CD1c-positive myeloid dendritic cell (primary cell): ENCODE measurements around the gene IGFALS.
A peak's percentile ranks its signal among the peaks of the same experiment; 100 is the strongest.

ENCODE experiments used
- DNase-seq: peaks from one replicate; pipeline ENCODE4 v3.0.0-alpha.2; 2016; ENCODE audit errors: extremely low spot score

Gene IGFALS

GRCh38 chr16:1790261-1790610 lies 3.3 kb downstream of the IGFALS start:
- no peak for DNase-seq

DNA sequence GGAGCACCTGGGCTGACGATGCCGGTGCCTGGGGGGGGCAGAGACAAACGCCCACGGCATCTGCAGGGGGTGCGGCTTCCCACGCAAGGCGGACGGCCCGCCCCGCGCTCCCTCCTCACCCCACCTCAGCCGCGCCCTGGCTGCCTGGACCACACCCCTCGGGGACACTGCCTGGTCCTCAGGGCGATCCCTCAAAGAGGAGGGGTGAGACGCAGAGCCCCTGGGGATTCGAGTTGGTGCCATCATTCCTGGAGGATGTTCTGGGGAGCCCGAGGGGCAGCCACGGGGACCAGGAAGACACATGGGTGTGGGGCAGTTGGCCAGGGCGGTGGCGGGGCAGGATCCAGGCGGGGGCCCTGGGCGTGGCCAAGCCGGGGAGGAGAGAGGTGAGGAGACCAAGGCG lies 3.9 kb downstream of the IGFALS start:
- no peak for DNase-seq

DNA sequence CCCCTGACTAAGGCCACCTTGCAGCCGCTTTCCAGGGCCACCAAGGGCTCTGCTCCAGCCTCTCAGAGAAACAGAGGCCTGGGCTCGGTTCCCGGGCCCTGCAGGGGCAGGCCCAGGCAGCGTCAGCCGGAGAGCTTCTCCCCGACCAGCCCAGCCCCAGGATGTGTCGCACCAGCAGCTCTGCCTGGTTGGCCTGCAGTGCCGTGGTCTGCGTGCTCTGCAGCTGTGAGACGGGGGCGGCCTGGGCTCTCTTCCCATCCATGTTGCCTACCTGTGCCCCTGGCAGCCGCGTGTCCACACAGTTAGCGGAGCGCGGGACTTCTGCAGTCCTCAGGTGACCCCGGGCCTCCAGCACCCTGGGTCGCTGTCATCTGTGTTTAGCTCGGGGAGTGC lies 4.8 kb downstream of the IGFALS start:
- DNase-seq, result no peak

- no peak for DNase-seq
These were observed 5.3 kb downstream of the IGFALS start for GRCh38 chr16:1788095-1788707.

- DNase-seq, result no peak
These were observed 6.0 kb downstream of the IGFALS start for GRCh38 chr16:1787322-1788094.

DNA sequence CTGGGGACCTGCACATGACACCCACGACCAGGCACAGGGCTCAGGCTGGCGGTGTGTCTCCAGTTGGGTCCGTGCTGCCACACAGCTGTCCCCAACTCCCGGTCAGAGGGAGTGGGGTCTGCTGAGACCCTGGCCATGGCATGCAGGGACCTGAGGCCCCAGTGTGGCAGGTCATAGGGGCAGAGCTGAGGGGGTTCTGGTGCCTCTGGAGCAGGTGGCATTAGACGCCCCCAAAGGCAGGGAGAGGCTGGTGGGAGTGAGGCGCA lies 6.5 kb downstream of the IGFALS start:
- DNase-seq, result no peak

- no peak for DNase-seq
These were observed 7.1 kb downstream of the IGFALS start for GRCh38 chr16:1786242-1787055.

DNA sequence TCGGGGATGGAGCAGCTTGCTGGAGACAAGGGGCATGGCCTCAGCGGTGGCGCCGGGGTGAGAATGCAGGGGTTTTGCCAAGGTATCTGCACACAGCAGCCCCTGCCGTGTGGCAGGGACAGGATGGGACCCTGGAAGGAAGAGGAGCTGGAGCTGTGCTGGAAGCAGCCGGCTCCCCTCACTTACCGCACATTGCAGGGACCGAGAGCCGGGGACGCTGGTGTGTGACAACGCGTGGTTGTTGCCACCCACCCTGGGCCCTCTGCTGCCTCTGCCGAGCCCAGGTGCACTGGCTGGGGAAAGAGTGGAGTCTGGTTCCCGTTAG lies 7.7 kb downstream of the IGFALS start:
- no peak for DNase-seq

DNA sequence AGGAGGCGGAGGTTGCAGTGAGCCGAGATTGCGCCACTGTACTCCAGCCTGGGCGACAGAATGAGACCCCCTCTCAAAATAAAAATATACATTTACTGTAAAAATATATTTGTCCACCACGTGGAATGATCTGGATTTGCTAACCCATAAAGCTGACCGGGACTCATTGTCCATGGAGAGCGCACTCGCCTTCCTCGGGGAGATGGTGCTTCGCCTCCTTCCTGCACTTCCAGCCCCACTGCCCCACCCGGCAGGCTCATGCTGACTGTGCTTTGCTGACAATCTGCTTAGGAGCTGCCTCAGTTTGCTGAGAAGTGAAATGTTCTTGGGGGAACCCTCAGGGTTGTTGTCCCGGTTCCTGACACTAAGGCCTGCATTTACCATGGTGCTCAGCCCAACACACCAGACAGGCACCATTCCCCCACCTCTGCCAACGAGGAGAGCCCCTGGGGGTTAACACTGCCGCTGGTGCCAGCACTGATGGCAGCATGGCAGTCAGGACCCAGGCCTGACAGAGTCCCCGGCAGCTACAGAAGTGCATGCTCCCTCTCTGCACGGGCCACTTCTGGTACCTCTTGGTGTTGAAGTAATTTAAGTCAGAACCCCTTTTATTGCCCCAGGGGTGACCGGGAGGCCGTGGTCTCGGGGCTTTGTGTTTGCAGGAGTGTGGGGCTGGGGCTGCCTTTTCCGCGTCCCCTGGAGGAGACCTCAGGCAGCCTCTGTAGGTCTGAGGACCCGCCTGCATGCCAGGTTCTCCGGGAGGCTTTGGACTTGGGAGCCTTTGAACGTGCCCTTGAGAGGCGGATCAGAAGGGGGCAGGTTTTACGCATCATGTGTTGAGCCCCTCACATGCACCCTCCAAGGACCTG lies 8.3 kb downstream of the IGFALS start:
- DNase-seq, result no peak

- DNase-seq, result peak; percentile 100
These were observed 10.9 kb downstream of the IGFALS start, which contains the start of the genes NUBP2 and SPSB3 for GRCh38 chr16:1782408-1783264. NUBP2 (plus strand) TSS chr16:1782960; CDS start chr16:1783021, 61 bp downstream. SPSB3 (minus strand) TSS chr16:1782571; CDS start chr16:1781483, 1,088 bp downstream.

DNA sequence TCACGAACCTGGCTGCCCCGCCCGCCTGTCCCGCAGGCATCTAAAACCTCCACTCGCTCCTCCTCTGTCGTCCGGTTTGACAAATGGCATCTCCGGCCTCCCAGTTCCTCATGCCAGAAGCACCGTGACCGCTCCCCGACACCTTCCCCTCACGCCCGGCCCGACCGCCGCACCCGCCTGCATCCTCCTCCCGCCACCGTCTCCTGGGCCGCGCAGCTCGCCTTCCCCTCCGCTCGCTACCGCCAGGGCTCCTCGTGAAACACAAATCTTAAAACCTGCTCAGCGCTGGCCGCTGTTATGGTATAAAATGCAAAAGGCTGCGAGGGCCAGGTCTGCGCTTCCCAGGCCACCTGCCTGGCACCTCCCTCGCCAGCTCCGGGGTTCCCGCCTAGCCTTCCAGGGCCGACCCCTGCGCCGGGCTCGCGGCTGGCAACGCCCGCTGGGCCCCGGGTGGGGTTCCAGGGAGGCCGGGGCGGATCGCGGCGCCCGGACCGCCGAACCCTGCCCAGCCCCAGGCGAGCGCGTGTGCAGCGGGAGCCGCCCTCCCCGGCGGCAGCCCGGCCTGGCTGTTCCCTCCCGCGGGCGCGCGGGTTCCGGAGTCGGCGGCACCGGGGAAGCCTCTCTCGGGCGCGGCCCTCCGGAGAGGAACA lies 11.6 kb downstream of the IGFALS start:
- DNase-seq, result peak; percentile 51

DNA sequence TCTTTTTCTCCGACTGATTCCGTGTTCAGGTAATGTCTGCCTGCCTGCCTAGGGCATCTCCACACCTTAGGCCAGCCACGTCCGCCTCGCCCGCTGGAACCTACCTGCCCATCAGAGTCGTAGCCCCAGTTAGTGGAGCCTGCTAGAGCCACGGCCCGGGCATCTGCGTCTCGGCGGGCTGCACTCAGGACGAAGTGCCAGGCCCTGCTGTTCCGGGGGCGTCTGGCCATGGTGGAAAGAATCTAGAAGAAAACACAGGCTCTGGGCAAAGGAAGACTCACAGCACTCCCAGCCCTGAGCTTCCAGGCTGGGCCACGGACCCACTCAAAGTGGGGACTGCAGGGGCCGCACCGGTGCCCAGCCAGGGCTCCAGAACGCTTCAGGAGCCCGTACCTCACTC lies 12.3 kb downstream of the IGFALS start:
- no peak for DNase-seq

- DNase-seq, result no peak
These were observed 12.8 kb downstream of the IGFALS start for GRCh38 chr16:1780677-1781072.

DNA sequence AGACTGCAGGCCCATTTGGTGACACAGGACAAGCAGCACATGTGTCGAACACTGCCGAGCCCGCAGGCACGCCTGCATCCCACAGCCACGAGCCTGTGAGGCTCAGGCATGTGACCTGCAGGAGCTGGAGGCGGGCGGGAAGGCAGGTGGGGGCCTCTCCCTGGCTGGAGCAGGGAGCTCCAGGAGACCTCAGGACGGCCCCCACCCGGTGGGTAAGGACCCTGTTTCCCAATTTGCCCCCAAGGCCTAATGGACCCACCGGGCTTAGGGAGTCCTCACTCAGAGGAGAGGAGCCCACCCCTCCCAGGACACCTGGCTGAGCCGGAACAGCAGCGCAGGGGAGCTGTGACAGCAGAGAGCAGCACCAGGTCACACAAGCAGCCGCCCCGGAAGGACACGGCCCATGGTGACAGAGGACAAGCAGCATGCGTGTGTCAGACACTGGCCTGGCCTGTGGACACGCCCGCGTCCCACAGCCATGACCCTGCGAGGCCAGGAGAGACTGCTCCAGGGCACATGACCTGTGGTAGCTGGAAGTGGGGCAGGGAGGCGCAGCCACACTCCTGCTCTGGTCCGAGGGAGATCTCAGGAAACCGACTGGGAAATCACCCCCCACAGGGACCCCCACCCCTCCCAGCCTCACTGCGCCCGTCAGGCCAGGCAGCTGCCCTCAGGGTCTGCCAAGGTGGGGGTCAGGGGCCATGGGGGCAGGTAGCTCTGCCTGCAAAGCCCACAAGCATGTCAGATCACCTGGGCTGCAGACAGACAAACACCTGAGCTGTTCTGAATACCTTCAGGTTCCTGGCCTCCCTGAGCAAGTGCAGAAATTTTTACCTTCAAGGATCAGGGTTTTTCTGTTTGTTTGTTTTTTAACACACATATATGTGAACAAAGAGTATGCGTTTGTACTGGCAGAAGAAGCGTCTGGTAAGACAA lies 13.5 kb downstream of the IGFALS start:
- no peak for DNase-seq

DNA sequence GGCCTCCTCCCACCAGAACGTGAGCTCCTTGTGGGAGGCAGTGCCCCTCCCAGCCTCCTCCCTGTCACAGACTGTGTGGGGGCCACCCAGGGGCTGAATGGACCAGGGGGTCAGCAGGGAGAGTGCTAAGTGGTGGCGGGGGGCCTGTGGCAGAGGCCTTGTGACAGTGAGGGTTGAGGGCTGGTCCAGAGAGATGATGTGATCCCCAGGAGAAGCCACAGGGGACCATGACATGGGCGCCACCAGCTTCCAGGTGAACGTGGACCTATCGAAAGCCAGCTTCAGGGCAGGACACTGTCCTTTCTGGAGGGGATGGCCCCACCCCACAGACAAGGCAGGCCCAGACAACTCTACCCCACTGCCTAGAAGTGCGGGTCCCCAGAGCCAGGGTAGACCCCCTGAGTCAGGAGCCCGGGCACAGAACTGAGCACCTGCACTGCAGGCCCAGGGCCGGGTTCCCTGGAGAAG lies 14.2 kb downstream of the IGFALS start:
- DNase-seq, result no peak

GRCh38 chr16:1778200-1779179 lies 15.0 kb downstream of the IGFALS start:
- no peak for DNase-seq

DNA sequence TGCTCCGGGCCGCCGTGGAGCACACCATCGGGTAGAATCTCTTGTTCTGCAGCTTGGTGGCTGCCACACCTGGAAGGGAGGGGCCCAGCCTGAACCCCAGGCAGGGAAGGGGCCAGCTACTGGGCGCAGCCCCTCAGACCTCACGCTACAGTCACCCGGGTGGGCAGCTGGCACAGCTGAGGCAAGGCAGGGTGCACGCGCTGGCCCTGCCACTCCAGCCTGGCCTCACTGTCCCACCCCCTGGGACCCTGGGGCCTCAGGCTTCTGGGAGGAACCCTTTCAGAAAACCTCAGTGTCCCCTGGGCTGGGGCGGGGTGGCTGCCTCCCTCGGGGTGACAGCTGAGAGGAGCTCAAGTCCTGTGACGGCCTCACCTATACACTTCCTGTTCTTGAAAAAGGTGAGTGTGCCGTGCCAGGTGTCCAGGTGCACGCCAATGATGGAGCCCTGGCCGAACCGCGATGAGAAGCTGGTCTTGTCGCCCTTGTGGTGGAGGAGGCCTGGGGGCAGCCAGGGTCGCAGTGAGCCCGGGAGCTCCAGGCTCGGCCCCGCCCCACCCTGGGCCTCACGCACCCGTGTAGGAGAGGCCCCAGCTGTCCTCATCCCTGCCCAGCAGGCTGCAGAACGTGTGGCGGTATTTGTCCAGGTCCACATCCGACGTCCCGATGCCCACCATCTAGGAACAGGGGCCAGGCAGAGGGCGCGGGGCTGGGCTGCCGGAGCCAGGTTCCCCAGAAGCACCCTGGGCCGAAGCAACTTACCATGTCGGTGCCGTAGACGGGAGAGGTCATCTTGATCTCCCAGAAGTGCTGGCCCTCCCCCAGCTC lies 15.9 kb downstream of the IGFALS start:
- no peak for DNase-seq
